GM19455 (cell line): ENCODE data around the gene RNASE3.
"Not testable (repeated sequence)": the region's sequence is repeated elsewhere in the genome, so short reads cannot be mapped to it uniquely, and the experiment has no call there.

ENCODE experiments used
- ATAC-seq: cut with Tn5 transposase; IDR thresholded peaks from one replicate; pipeline ENCODE4 v1.9.1; 2021; ENCODE audit not compliant: unreplicated experiment

The RNASE3 gene

GRCh38 chr14:20910822-20911221 is 19.6 kb downstream of the RNASE3 start:
- not testable (repeated sequence) for ATAC-seq

GRCh38 chr14:20919038-20919756 is 28.0 kb downstream of the RNASE3 start:
- not testable (repeated sequence) for ATAC-seq

- ATAC-seq, result not testable (repeated sequence)
Measured at GRCh38 chr14:20923766-20924297, 32.6 kb downstream of the RNASE3 start.

GRCh38 chr14:20934148-20934762 is 43.1 kb downstream of the RNASE3 start:
- ATAC-seq, result no peak

GRCh38 chr14:20935303-20935984 is 44.3 kb downstream of the RNASE3 start:
- ATAC-seq, result no peak
